Uterus (tissue), 2 donors: ENCODE results near the gene SERHL2.

Experiments
- CTCF ChIP-seq, 4 experiments: fragments of 200-600 bp in 2 of 4; fragments of 450-650 bp in 2 of 4; sonication (generic) in 2 of 4; IDR thresholded peaks; one replicate each; pipeline ENCODE4 v1.5.1; 2016 to 2019; ENCODE audit warnings: antibody characterized with exemption in 4 of 4, mild to moderate bottlenecking in 2 of 4, moderate library complexity in 1 of 4
- POLR2A ChIP-seq, 2 donors: fragments of 450-650 bp; IDR thresholded peaks; one replicate each; pipeline ENCODE4 v1.6.1; 2016; ENCODE audit warnings: antibody characterized with exemption in 2 of 2, mild to moderate bottlenecking in 1 of 2, moderate library complexity in 1 of 2

GRCh38 chr22:42610186-42610585 lies 56.4 kb downstream of the SERHL2 start:
- no peak for TF ChIP-seq POLR2A (IDR thresholded peaks at IDR 0.05)
- no peak for TF ChIP-seq CTCF (IDR thresholded peaks at IDR 0.05)
